Upper lobe of right lung (tissue), 1 donor: ENCODE results near the gene ZNF222. TPM values are rescaled to one million over a fixed set of nuclear protein-coding genes. Genes with fewer than 3 reads are reported as not detected.

ENCODE experiments used
- ATAC-seq: fragments of 200-7000 bp; cut with Tn5 transposase; one replicate; pipeline ENCODE4 v1.9.1; 2020; ENCODE audit warnings: mild to moderate bottlenecking, moderate library complexity
- DNase-seq: peaks from one replicate; pipeline ENCODE4 v3.0.0-alpha.2; 2020
- H3K27ac ChIP-seq: fragments of 200-600 bp; one replicate; pipeline ENCODE4 v1.8.0; 2022
- H3K27me3 ChIP-seq: fragments of 200-600 bp; one replicate; pipeline ENCODE4 v1.8.0; 2022; ENCODE audit warnings: mild to moderate bottlenecking
- H3K36me3 ChIP-seq: fragments of 200-600 bp; one replicate; pipeline ENCODE4 v1.8.0; 2022
- H3K4me1 ChIP-seq: fragments of 200-600 bp; one replicate; pipeline ENCODE4 v1.8.0; 2022
- H3K4me3 ChIP-seq: fragments of 200-600 bp; one replicate; pipeline ENCODE4 v1.8.0; 2022; ENCODE audit warnings: mild to moderate bottlenecking
- H3K9me3 ChIP-seq: fragments of 200-600 bp; one replicate; pipeline ENCODE4 v1.8.0; 2022
- CTCF ChIP-seq: fragments of 200-600 bp; IDR thresholded peaks from one replicate; pipeline ENCODE4 v1.8.0; 2022; ENCODE audit warnings: antibody characterized with exemption
- intact Hi-C: fragments of 100-400 bp; cut with DNase I; formaldehyde crosslinking; loops from one replicate; pipeline ENCODE4 v1.11.0; 2022
- total RNA-seq: library from RNA; stranded (reverse); fragmentation: NEBNext Ultra II Directional; extraction: Animal tissue kit (Norgen Biotek cat#: 25700); gene quantifications from one replicate; pipeline ENCODE4 v1.2.1, GENCODE V29; 2021
- donor health status: DM: no; HTN: yes; CAD: no; lungs with severe emphysema.

ZNF222 gene
- total RNA-seq, 1 donor from 2014 or later = 4.5 TPM

DNA sequence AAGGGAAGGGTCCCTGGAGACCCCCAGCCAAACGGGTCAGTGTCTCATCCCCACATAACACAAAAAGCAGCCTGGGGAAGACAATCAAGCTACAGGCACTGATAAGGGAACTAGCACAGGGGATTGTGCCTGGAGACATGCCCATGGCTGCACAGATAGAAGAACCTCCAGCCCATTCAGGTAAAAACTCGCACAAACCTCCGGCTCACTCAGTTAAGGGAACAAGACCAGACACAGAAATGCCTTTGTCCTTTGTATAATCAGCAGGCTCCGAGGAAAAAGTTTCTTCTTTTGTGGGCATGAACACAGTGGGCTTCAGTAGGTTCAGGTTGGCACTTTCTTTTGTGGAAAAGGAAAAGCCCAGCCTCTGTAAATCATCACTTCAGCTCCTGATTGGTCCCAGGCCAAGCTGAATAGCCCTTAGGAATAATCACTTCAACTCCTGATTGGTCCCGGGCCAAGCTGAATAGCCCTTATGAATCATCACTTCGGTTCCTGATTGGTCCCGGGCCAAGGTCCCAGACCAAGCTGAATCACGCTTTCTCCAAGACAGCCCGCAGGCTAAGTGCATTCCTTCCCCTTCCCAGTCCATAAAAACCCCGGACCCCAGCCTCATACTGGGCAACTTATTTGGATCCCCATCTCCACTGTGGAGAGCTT lies 27.4 kb upstream of the ZNF222 start:
- DNase-seq (no peak), ATAC-seq (no peak)
- Histone ChIP-seq H3K36me3 (peaks cover 41% of the 10 kb centered on the region), H3K9me3 (peaks cover 10% of the 10 kb centered on the region), H3K4me3 (no peak overlapping the region), H3K4me1 (peaks cover 4% of the 10 kb centered on the region), H3K27me3 (no peaks in the 10 kb centered on the region), H3K27ac (no peak overlapping the region)
- intact Hi-C loops = no loop called here
- TF ChIP-seq CTCF = no peak

- intact Hi-C loops = no loop called here
- Histone ChIP-seq H3K4me3 (peak overlapping the region; percentile 87), H3K4me1 (peaks cover 13% of the 10 kb centered on the region), H3K27ac (peak overlapping the region; percentile 81), H3K27me3 (no peaks in the 10 kb centered on the region), H3K9me3 (peaks cover 2% of the 10 kb centered on the region), H3K36me3 (no peaks in the 10 kb centered on the region)
- no peak for ATAC-seq
- no peak for DNase-seq
- no peak for TF ChIP-seq CTCF
Measured at GRCh38 chr19:44002212-44002565, 23.0 kb upstream of the ZNF222 start.

- intact Hi-C loops = no loop called here
- ATAC-seq = peak; percentile 100
Measured at GRCh38 chr19:44002566-44003460, 22.4 kb upstream of the ZNF222 start, which contains the start of gene ZNF230. TSS of gene ZNF230 (plus strand) at chr19:44002957. CDS start at chr19:44007079, 4,122 bp downstream.

DNA sequence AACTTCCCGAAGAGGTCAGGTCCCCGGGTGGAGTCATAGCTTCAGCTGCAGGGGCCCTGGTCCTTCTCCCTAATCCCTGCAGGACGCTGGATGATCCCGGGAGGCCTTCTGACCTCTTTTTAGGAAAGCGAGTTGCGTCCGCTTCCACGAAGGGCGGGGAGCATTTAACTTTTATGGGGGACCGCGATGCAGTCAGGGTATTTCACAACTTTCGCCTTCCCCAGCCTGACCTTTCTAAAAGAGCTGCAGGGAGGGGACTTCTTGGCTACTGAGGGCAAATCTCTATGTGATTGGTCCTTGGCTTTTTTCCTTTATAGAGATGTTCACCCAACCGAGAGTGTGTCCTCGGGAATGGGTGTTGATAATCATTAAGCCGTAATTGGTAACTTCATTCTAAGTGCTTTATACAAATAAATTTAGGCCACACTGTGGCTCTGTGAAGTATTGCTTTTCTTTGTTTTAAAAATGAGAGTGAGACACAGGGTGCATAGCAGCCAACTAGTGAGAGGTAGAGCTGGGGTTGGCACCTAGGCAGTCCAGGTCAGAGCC lies 21.6 kb upstream of the ZNF222 start:
- intact Hi-C loops = no loop called here

More at GRCh38 chr19:44002566-44003460, 22.4 kb upstream of the ZNF222 start, which contains the start of gene ZNF230:
- TF ChIP-seq CTCF = no peak
- Histone ChIP-seq H3K4me1 (peaks cover 13% of the 10 kb centered on the region), H3K27me3 (no peaks in the 10 kb centered on the region), H3K36me3 (peaks cover 4% of the 10 kb centered on the region), H3K27ac (peak within 1 kb of the TSS; percentile 81), H3K4me3 (peak within 1 kb of the TSS; percentile 87), H3K9me3 (no peaks in the 10 kb centered on the region)
- peak; percentile 90 for DNase-seq

GRCh38 chr19:44005973-44006372 lies 19.2 kb upstream of the ZNF222 start:
- Histone ChIP-seq H3K27ac (no peak overlapping the region), H3K4me3 (no peak overlapping the region), H3K36me3 (peaks cover 35% of the 10 kb centered on the region), H3K9me3 (peaks cover 20% of the 10 kb centered on the region), H3K27me3 (no peaks in the 10 kb centered on the region), H3K4me1 (peaks cover 13% of the 10 kb centered on the region)
- TF ChIP-seq CTCF = no peak
- no peak for DNase-seq
- ATAC-seq = no peak
- intact Hi-C loops = no loop called here

More for the DNA sequence above, 21.6 kb upstream of the ZNF222 start:
- H3K36me3 ChIP-seq = peaks cover 10% of the 10 kb centered on the region
- TF ChIP-seq CTCF = no peak
- H3K27ac ChIP-seq = peak overlapping the region; percentile 81
- DNase-seq (peak; percentile 57), ATAC-seq (no peak)
- H3K9me3 ChIP-seq = no peaks in the 10 kb centered on the region
- peak overlapping the region; percentile 87 for H3K4me3 ChIP-seq
- H3K27me3 ChIP-seq = no peaks in the 10 kb centered on the region
- peaks cover 13% of the 10 kb centered on the region for H3K4me1 ChIP-seq
